Stimulated activated CD8-positive, alpha-beta memory T cell treated with anti-CD3 and anti-CD28 coated beads, Interleukin-7, amount 100 ng/mL, for 4 hours (primary cell): Measurements from ENCODE around the gene OR2T1.
"Not testable (repeated sequence)": the region's sequence is repeated elsewhere in the genome, so short reads cannot be mapped to it uniquely, and the experiment has no call there.

Experiments
- DNase-seq, 2 donors: peaks; one replicate each; pipeline ENCODE4 v3.0.0-alpha.2; 2020; ENCODE audit warnings: low read depth in 2 of 2

Gene OR2T1, protein sequence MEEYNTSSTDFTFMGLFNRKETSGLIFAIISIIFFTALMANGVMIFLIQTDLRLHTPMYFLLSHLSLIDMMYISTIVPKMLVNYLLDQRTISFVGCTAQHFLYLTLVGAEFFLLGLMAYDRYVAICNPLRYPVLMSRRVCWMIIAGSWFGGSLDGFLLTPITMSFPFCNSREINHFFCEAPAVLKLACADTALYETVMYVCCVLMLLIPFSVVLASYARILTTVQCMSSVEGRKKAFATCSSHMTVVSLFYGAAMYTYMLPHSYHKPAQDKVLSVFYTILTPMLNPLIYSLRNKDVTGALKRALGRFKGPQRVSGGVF

DNA sequence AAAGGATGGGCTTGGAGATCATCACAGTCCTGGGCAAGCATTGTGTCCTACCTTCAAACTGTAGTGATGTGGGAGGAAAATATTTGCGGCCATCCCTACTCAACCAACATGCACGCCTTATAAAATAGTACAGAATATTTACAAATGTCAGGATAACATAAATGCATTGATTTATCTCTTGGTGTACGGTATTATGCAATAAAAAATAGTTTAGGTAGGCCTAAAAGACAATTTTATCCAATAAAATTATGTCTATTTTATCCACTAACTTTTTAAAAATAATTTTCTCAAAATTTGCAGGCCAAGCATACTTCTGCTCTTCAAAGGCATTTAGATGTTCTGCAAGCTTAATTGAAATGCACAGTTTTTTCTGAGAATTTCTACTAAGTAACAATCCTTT, at the start of gene OR2T1:
OR2T1 (plus strand) TSS at position 301 of the 400 bp plus-strand sequence. CDS start 3,100 bp downstream, outside the sequence.
- no peak for DNase-seq

DNA sequence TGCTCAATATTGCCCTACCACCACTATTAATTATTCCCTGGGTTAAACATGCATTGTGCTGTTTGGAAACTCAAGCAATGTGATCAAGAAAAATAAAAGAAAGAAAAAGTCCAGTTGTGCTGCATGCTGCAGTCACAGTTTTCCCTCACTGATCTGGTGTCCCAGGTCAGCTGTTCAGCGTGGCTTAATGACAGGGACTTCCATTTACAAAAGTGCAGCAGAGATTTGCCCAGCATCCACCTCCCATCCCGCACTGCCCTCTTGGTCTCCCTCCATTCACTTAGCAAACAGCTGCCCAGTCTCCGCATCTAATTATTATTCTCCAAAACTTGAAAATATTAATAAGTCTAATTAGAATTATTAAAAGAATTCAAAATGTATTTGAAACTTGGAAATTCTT, 43.4 kb upstream of the OR2T1 start:
- no peak for DNase-seq

DNA sequence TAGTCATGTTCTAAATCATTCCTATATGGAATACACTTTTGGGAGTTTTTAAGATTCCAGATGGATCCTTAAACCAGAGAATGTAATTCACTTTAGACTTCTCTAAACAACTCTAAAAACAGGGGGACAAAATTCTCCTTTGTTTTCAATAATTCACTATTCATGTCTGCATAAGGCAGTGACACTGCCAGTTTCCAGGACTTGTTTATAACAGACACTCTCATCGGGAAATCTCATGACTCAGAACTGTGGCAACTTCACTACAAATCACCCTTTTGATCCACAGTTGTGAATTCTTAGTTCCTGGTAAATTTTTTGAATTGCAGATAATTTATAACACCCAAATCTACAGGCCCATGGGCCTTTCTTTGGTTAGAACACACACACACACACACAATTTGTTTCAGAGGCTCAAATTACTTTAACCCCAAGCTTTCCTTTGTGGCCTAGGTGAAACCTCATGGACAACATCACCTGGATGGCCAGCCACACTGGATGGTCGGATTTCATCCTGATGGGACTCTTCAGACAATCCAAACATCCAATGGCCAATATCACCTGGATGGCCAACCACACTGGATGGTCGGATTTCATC, 41.6 kb upstream of the OR2T1 start, which contains the start of gene OR2T4:
OR2T4 (plus strand) TSS at position 545 of the 595 bp plus-strand sequence; CDS start at position 545, 0 bp downstream.
- DNase-seq = no peak

DNA sequence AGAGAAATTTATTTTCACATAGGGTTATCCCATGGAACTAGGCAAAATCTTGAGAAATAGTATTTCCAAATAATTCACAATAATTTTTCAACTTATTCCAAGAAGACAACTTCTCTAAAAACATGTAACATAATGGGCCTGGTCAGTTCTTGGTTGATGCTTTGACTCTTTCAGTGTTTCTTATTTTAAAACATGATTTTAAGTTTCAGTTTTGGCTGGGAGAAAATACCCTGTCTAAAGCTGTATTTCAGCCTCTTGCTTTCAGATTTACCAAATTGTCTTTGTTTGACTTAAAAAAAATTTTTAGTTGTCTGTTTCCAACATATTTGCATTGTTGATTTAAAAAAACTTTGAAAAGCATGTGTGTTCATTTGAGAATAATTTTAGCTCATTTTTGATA, 36.2 kb upstream of the OR2T1 start:
- no peak for DNase-seq

DNA sequence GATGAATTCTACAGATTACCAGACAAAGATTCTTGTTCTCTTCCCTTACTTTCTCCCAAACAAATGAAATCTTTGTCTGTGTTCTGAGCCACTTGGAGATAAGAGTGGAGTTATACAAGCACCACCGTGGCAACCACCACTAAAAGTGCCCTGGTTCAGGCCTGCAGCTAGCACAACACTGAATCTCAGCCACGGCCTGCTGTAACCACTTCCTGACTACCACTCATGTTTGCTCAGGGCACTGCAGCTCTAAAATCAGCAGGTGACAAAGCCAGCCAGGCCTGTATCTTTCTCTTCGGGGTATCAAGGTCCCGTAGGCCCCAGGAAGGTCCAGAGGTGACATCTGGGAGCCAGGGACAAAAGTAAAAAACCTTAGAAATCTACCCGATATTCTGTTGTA, 30.5 kb upstream of the OR2T1 start:
- DNase-seq = no peak

DNA sequence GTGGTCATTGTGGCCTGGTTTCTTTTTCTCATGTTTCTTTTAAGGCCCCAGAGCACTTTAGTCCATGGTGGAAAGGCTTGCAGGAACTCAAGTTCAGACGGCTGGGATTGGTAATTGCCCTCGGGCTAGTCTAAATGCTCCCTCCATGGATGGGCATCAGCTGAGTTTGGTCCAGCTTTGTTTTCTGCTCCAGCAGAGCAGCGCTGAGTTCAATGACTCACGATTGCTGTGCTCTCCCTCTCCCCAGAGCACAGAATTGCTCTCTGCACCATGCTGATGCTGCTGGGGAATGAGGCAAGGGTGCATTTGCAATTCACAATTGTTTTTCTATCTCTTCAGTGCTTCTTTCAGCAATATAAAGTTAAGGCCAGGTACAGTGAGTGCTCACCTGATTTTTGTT, 29.1 kb upstream of the OR2T1 start:
- no peak for DNase-seq

DNA sequence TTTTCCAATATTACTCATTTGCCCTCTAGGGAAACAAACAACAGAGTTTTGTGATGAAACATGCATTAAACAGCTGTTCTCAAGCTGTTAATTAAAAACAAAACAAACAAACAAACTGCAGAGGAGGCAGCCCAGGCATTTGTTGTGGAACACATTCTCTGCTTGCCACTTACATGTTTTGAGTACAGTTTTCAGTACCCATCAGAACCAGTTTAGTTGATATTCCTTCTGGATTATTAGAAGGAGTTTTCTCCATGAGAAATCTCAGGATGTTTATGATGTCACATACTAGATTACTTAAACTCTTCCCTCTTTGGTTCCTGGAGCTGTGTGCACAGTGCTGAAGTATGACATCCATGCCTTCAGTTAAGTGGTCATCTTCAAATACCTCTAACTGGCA, 27.4 kb upstream of the OR2T1 start, which contains the start of gene OR2T6:
OR2T6 (plus strand) TSS at position 301 of the 400 bp plus-strand sequence. CDS start 11,863 bp downstream, outside the sequence.
- DNase-seq = no peak

DNA sequence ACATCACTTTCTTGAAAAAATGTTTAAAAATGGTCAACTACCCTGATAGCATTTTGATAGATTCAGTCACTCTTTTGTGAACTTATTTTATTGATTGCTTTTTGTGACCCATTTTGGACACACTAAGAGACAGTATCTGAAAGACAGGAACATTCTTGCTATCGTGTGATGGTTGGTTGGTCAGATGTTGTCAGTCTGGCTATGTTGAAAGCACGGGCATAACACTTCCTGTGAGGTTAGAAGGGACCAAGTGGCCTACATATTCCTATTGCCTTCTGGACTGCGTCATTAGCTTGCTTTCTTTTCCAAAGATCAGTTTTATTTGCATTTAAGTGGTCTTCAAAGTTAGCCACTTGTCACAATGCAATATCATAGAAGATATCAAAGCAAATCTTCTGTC, 25.9 kb upstream of the OR2T1 start:
- DNase-seq = no peak

DNA sequence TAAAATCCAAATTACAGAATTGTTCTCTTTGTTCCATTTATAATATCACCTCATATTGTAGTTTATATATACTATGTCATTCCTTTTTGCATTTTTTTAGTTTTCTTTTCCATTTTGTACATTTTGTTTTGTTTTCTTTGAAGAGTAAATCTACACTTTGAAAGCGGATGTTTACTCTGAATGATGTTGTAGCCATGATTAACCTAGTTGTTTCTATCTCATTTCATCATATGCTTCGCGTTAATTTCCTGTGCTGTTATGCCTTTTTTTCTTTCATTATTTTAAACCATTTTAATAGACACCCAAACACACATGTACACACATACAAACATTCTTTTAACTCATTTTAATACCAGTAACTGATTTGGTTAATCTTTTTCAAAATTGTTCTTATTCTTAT, 22.0 kb upstream of the OR2T1 start:
- no peak for DNase-seq

DNA sequence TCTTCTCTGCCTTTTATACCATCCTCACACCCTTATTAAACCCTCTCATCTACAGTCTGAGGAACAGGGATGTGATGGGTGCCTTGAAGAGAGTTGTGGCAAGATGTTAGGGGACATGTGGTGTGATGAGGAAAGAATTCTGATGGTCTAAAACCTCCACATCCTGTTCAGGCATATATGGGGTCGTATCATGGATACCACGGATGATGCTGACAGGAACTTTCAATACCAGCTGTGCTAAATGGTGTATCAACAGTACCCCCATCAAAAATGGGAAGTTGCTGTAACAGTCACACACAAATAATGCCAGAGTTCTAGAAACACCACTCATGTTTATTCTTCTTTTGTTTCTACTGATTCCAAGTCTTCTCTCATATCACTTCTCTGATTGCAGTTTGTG, 14.4 kb upstream of the OR2T1 start:
- DNase-seq = no peak

DNA sequence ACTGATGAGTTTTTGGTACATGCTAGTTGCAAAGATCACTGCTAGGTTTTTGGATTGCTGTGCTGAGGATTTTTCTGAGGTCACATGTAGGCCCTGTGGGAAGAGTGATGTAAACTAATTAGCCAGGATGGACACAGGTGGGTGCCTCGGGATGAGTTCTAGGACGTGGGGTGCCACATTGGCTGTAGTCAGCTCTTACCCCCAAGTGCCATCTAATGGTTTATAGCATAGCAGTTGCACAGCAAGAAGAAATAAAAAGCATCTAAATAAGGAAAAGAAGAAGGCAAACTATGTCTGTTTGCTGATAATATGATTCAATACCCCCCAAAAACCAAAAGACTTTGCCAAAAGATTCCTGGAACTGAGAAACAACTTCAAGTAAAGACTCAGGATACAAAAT, 9.8 kb upstream of the OR2T1 start:
- DNase-seq = no peak

DNA sequence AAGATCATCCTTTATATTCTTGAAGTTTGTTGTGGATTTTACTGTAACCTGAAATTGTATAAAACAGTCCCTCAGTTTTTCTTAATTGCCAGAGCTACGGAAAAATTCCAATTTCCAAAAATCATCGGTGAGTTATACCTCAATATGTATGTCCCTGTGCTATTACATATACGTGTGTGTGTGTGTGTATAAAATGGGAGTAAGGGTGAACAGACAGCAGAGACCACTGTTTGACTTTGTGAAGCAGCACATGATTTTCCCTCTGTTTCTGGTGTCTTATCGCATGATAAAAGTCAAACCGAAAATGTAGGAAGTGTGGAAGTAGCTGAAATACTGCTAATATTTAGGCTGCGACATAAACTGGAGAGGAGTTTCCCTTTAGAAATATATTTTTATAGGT, 1.2 kb downstream of the OR2T1 start:
- no peak for DNase-seq

DNA sequence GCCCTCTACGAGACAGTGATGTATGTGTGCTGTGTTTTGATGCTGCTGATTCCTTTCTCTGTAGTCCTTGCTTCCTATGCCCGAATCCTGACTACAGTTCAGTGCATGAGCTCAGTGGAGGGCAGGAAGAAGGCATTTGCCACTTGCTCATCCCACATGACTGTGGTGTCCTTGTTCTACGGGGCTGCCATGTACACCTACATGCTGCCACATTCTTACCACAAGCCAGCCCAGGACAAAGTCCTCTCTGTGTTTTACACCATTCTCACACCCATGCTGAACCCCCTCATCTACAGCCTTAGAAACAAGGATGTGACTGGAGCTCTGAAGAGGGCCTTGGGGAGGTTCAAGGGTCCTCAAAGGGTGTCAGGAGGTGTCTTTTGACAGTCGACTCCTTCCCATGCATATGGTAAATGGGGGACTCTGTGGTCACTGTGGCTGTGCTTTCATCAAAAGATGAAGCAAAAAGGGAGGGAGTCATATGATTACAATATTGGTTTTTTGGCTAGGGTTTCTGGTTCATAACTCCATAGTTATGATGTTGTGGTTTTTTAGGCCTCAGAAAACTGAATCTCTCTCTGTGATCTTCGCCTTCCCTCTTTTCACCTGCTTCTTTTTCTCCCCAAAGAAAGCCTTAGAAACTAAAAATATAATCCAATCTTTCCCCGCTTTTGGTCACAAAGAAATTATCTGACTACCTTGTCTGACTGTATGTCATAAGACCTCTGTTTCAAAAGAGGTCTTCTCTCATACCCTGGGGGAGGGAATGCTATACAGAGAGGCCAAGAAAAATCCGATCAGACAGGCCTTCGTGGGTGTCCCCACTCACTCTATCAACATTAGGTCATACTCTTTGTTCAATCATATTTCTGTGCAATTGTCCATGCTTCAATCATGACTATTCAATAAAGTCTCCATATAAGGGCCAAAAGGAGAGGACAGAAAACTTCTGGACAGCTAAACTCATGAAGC, 4.2 kb downstream of the OR2T1 start:
- DNase-seq = no peak

DNA sequence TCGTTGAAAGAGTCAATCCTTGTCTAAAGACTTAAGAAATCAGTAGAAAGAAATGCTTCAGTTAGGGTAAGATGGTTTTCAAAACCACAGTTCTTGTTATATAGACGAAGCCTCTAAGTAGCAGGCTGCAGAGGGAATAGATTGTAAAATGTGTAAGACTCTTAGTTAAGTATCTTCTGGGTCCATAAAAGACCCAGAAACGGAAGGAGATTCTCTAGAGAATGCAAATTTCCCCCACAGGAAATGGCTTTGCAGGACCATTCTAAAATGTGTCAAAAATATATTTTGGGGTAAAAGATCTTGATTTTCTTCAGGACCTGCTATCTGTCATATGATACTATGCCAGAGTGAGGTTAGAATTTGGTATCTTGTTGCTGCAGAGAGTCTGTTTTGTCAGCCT, 13.4 kb downstream of the OR2T1 start:
- DNase-seq = no peak

DNA sequence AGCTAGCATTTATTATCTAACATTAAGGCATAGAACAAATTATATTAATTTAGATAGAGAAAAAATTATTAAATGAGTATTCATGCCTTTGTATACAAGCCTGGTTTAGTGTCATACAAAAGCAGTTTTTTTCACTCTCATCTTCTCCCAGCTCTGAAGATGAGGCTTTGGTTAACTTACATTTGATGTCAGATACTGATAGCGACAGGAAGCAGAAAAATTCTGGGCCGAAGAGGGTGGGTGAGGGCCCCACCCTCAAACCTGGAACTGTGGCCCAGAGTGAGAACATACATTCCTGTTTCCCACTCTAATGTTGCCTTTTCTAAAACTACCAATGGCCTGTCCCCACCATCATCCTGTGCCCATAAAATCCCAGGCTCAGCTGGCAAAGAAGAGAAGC, 15.0 kb downstream of the OR2T1 start:
- DNase-seq = no peak

DNA sequence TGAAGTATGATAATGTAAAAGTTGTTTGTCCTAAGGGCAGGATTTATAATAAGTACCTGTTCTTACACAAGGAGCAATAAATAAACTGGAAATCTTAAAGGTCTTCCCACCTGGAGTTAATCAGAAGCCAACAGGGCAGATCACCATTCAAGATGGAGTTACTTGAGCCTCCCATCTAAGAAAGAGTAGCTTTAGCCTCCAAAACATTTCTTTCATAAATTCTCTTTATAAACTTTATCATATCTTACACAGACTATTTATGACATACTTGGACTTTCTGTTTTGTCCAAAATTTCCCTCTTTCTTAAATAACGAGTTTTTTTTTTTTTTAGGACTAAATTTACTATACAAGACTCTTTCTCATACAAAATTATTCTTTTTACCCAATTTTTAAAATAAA, 18.5 kb downstream of the OR2T1 start:
- no peak for DNase-seq

DNA sequence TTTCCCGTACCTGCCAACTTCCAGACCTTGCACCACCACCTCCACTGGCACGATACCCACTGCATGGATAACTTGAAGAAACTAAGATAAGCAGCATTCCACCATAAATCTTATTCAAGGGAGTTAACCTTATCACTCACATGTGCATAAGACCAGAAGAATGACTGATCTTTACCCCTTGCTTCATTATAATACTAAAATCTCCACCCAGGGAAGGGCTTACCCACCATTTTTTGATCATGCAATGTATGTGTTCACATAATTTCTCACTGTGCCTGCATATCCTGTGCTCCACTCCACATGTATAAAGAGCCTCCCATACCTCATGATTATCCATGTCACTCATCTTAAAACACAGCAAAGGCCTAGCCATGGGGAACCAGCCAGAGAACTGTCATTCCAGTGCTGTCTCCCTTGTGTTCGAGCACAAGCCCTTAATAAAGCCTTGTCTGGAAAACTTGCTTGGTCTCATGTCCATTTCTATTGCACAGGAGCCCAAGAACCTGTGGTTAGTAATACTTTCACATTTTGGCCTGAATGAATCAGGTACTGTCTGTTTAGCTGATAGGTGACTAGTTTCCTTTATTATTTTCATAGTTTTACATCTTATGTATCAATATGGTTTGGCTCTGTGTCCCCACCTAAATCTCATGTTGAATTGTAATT, 24.8 kb downstream of the OR2T1 start:
- DNase-seq = not testable (repeated sequence)

DNA sequence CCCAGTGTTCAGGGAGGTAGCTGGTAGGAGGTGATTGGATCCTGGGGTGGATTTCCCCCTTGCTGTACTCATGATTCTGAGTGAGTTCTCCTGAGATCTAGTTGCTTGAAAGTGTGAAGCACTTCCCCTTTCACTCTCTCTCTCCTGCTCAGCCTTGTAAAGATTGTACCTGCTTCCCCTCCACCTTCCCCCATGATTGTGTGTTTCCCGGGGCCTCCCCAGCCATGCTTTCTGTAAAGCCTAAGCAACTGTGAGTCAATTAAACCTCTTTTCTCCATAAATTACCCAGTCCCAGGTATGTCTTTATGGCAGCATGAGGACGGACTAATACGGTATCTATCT, 25.3 kb downstream of the OR2T1 start:
- DNase-seq = not testable (repeated sequence)

DNA sequence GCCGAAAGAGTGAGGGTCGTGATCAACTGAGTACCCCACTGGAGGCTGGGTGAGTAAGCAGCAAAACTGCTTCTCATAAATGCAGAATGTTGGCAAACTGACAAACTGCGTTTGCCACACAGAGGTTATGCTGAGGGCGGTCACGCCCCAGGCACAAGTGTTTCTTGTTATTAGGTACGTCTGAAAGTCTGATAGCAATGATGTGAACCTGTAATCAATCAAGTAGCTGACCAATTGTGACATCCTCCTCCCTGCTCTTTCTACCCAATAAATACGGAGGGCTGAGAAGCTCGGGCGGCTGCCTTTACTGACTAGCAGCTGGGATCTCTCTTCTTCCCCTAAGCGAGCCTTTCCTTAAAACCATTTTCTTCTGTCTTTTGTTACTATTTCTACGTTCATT, 28.8 kb downstream of the OR2T1 start:
- not testable (repeated sequence) for DNase-seq

DNA sequence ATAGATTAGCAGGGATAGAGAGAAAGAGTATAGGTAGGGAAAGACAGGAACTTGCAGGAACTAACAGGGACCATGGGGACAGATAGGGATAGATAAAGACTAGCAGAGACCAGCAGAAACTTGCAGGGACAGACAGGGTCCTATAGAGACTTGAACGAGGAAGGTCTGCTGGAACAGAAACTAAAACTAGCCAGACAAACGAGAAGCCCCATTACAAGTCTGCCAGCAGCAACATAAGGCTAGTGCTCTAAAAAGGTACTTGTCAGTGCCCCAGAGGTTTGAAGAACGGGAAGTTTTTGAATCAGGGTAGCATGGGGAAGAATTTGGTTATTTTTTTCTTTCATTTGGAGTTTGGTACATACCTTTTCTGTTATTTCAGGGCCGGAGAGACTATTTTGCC, 29.4 kb downstream of the OR2T1 start:
- not testable (repeated sequence) for DNase-seq

DNA sequence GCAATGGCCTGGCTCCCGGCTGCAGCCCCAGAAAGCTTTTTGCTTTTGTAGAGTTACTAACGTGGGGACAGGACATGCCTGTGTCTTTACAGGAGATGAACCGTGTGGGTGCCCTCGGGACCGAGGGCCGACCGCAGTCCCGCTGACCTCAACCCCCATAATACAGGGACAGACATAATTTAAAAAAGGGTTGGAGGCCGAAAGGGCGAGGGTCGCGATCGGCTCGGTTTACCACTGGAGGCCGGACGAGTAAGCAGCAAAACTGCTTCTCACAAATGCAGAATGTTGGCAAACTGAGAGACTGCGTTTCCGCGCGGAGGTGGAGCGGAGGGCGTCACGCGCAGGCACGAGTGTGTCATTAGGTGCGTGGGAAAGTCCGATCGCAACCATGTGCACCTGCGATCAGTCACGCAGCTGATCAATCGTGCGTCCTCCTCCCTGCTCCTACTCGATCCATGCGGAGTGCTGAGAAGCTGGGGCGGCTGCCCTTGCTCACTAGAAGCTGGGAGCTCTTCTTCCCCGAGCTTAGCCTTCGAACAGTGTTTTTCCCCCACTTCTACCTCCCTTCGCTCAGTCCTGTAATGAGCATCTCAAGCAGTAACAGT, 31.1 kb downstream of the OR2T1 start:
- not testable (repeated sequence) for DNase-seq
